Right ventricle myocardium inferior (tissue), 1 donor: ENCODE data around the gene DCAF16. TPM values are rescaled to one million over a fixed set of nuclear protein-coding genes. Genes with fewer than 3 reads are reported as not detected.
"Not testable (repeated sequence)": the region's sequence is repeated elsewhere in the genome, so short reads cannot be mapped to it uniquely, and the experiment has no call there.

Source experiments
- ATAC-seq: fragments of 200-7000 bp; cut with Tn5 transposase; one replicate; pipeline ENCODE4 v1.9.1; 2020; ENCODE audit warnings: mild to moderate bottlenecking, moderate library complexity
- DNase-seq: peaks from one replicate; pipeline ENCODE4 v3.0.0; 2021; ENCODE audit errors: missing footprints
- intact Hi-C: fragments of 100-400 bp; cut with DNase I; formaldehyde crosslinking; loops from one replicate; pipeline ENCODE4 v1.11.0; 2022
- long read RNA-seq: library from polyadenylated mRNA; unstranded; transcript quantifications from one replicate; pipeline ENCODE4 v2.0.0, GENCODE V29; 2021
- total RNA-seq: library from RNA; stranded (reverse); fragmentation: NEBNext Ultra II Directional; extraction: Animal tissue kit (Norgen Biotek cat#: 25700); gene quantifications from one replicate; pipeline ENCODE4 v1.2.1, GENCODE V29; 2021
- donor health status: DM: no; HTN: yes; CAD: no; lungs with severe emphysema.

The DCAF16 gene
- total RNA-seq, result 13.3 TPM
- long read RNA-seq, full-length matches to known transcripts, result 2 of 2 reads
- long read RNA-seq, partial matches to known transcripts, result 0 of 2 reads
- long read RNA-seq, other reads (novel, unspliced or antisense), result 0 of 2 reads

- DNase-seq (peak; percentile 99), ATAC-seq (peak; percentile 100)
- intact Hi-C loops, result loop anchor here (1.0 to 5.0 kb wide), 4 partner anchors 193 to 263 kb away; partner anchors contain the start of genes LAP3 and LCORL
These were observed at the start of gene DCAF16, which contains the start of gene NCAPG for GRCh38 chr4:17810260-17811077. Gene DCAF16 (minus strand): TSS chr4:17810757. CDS start chr4:17804141, 6,616 bp downstream. Gene NCAPG (plus strand): TSS chr4:17810979. CDS start chr4:17811078, 99 bp downstream.

DNA sequence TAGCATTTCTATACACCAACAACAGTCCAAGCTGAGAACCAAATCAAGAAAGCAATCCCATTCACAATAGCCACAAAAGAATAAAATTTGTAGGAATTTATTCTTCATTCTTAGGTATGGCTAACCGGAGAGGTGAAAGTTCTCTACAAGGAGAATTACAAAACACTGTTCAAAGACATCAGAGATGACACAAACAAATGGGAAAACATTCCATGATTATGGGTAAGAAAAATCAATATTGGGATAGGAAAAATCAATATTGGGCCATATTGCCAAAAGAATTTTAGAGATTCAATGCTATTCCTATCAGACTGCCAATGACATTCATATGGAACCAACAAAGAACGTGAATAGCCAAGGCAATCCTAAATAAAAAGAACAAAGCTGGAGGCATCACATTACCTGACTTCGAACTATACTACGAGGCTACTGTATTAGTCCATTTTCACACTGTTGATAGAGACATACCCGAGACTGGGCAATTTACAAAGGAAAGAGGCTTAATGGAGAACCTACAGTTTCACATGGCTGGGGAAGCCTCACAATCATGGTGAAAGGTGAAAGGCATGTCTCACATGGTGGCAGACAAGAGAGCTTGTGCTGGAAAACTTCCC lies 49.3 kb upstream of the DCAF16 start:
- no peak for ATAC-seq
- intact Hi-C loops, result no loop called here
- DNase-seq, result no peak

DNA sequence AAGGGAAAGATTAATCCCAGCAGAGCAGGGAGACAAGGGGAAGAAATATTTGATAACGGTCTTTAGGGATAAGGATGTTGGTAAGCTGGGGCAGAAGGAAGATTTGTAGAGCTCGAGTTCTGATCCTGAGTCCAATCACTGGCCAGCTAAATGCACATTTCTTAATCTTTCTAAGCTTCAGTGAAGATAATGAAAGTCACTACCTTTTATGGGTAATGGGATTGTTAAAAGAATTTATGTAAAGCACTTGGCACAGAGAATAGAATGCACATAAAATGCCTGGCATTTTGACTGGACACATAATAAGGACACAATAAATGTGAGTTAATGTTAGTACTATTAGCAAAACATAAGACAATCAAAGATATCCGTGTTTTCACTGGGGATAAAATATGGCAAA lies 43.5 kb upstream of the DCAF16 start:
- ATAC-seq, result no peak
- DNase-seq, result no peak
- intact Hi-C loops, result no loop called here

DNA sequence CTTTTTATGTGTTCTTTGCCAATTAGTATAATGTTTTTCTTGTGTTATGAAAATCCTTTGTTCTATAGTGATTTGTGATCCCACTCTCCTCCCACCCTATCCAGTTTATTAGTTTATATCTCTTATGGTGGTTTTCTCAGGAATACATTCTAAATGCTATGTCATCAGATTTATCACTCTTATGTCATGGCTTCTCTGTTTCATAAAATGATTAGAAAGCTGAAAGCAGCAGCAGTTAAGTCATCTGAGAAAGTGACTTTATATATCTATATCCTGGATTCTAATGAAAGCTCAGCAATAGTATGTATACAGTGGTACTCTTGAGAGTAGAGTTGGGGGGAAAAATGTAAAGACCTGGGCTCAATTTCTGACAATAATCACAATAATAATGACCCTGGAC lies 41.4 kb upstream of the DCAF16 start:
- intact Hi-C loops, result no loop called here
- ATAC-seq (no peak), DNase-seq (no peak)

GRCh38 chr4:17850295-17850694 lies 39.7 kb upstream of the DCAF16 start:
- intact Hi-C loops, ATAC-seq, DNase-seq: not testable (repeated sequence)

DNA sequence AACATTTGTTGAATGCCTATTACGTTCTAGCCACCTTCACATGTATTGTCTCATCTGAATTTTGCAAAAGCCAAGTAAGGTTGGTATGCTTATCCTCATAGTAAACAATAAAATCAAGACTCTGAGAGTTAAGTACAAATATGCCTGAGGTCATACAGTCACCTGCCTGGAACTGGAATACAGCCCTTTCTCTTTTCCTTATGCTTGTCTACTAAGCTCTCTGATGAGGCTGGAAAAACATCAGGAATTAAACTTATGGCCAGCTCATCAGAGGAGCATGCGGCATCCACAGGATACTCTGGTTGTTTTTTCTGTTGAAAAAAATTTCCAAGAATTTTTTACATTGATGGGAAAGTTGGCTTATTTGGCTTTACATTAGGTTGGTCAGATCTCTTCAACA lies 35.7 kb upstream of the DCAF16 start:
- no peak for ATAC-seq
- DNase-seq, result no peak
- intact Hi-C loops, result no loop called here

GRCh38 chr4:17823871-17824669 lies 13.5 kb upstream of the DCAF16 start:
- intact Hi-C loops, result no loop called here
- no peak for ATAC-seq
- DNase-seq, result no peak

- ATAC-seq (no peak), DNase-seq (no peak)
- intact Hi-C loops, result loop anchor here (5.0 kb wide), 1 partner anchor 775 kb away; no protein-coding TSS in a partner anchor
These were observed 6.5 kb upstream of the DCAF16 start for GRCh38 chr4:17817027-17817426.

- DNase-seq (no peak), ATAC-seq (no peak)
- intact Hi-C loops, result loop anchor here (5.0 kb wide), 1 partner anchor 776 kb away; no protein-coding TSS in a partner anchor
These were observed 5.6 kb upstream of the DCAF16 start for GRCh38 chr4:17816142-17816541.

DNA sequence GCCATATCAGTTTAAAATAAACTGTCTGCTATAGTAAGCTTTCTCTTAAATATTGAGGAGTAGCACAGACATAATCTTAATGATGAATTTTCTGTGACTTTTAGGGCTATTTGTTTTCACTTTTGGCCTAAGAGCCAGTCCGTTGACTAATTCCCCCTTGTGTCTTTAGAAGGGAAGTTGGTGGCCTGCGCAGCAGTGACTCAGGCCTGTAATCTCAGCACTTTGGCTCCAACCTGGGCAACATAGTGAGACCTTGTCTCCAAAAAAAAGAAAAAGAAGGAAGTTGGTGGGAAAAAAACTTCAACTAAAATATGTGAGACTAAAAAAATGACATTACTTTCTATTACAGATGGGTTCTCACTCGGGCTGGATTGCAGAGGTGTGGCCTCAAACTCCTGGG lies 3.6 kb upstream of the DCAF16 start:
- ATAC-seq, result no peak
- intact Hi-C loops, result loop anchor here (5.0 kb wide), 2 partner anchors 197 to 267 kb away; no protein-coding TSS in a partner anchor
- no peak for DNase-seq

DNA sequence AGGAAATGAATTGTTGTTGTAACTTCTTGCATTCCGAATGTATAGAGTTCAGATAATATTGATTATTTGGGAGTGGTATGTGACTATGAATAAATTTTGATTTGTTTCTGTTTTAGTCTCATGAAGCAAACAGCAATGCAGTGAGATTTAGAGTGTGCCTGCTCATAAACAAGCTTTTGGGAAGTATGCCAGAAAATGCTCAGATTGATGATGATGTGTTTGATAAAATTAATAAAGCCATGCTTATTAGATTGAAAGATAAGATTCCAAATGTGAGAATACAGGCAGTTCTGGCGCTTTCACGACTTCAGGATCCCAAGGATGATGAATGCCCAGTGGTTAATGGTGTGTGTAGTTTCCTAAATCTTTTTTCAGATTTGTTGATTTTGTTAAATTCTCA lies 2.2 kb upstream of the DCAF16 start:
- no peak for DNase-seq
- ATAC-seq, result no peak
- intact Hi-C loops, result loop anchor here (5.0 kb wide), 2 partner anchors 196 to 266 kb away; no protein-coding TSS in a partner anchor

GRCh38 chr4:17812125-17812524 lies 1.6 kb upstream of the DCAF16 start:
- intact Hi-C loops, result loop anchor here (5.0 kb wide), 2 partner anchors 195 to 265 kb away; no protein-coding TSS in a partner anchor
- no peak for DNase-seq
- no peak for ATAC-seq

DNA sequence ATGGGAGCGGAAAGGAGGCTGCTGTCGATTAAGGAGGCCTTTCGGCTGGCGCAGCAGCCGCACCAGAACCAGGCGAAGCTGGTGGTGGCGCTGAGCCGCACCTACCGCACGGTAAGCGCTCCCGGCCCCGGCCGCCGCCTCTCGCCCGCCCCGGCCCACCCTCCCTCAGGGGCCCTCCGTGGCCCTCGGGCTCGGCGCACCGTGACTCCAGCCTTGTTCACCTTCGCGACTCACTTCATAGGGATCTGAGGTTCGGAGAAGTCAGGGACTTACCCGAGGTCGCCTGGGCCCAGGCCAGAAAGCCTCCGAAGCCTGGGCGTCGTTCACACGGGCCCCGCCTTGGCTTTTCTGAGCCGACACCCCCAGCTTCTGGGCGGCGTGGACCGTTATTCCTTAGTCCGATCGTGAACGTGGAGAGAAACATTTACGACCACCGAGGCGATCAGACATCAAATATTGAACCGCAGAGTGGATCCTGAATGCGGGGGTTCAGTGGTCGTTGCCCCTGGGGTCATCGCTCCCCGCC lies 584 bp upstream of the DCAF16 start:
- ATAC-seq (no peak), DNase-seq (no peak)
- intact Hi-C loops, result loop anchor here (5.0 kb wide), 2 partner anchors 194 to 264 kb away; no protein-coding TSS in a partner anchor

DNA sequence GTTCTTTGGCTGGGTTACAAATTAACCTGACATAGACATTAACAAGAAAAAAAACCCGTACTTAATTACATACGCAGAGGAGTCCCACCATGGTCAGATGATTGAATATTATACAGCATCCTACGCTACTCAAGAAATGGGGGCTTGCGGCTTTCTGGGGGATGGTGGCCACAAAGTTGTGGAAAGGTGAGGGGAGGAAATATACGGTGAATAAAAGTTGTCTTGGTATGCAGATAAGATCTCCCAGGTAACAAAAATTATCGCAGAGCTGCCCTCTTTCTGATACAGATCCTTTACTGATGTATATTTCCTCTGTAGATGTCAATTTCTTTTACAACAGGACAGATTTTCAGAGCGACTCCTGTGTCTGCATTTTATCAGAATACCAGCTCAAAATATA lies 890 bp downstream of the DCAF16 start:
- DNase-seq, result no peak
- intact Hi-C loops, result loop anchor here (1.0 to 5.0 kb wide), 4 partner anchors 192 to 262 kb away; partner anchors contain the start of genes LAP3 and LCORL
- no peak for ATAC-seq

DNA sequence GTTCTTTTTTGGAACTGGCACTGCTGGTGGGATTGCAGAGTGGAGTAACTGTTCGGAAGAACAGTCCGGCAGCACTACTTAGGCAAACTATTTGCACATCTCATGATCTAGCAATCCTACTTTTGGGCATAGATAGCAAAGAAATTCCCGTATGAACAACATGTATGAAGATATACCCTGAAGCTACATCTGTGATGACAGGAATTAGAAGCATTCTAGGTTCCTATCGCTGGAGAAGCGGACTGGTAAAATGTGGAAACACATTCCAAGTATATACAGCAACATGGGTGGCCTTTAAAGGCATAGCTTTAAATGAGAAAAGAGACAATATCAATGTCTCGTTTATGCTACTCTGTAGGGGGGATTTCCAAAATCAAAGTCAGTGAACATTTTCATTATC lies 3.1 kb downstream of the DCAF16 start:
- no peak for DNase-seq
- intact Hi-C loops, result no loop called here
- ATAC-seq, result no peak

DNA sequence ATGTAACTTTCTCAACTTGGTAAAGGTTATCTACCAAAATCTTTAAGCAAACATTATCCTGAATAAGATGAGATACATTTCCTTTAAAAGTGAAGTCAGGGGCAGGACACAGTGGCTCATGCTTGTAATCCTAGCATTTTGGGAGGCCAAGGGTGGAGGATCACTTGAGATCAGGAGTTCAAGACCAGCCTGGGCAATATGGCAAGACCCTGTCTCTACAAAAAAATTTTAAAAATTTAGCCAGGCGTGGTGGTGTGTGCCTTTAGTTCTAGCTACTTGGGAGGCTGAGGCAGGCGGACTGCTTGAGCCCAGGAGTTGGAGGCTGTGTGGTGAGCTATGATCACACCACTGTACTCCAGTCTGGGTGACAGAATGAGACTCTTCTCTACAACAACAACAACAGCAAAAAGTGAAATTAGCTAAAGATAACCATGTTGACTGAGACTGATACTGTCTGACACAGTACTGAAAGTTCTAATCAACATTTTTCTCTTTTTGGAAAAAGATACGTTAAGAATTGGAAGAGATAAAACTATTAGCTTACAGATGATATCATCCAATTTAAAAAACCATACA lies 4.9 kb downstream of the DCAF16 start:
- intact Hi-C loops, result no loop called here
- no peak for ATAC-seq
- no peak for DNase-seq

DNA sequence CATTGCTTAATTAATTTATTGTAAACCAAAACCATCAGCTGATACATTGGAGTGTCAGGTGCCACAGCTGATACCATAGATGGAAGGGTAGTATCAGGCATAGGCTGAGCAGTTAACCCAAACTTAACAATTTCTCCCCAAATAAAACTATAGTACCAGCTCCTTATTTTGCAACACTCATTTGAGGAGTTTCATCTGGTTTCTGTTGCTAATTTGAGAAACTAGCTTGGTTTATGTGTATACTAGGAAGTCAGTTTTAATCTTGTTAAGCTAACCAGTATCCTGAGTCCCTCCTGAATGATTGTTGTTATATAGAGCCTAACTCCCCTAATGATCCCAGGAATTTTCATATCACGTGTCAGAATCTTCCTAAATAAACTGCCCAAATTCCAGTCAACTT lies 12.7 kb downstream of the DCAF16 start:
- DNase-seq, result no peak
- intact Hi-C loops, result no loop called here
- ATAC-seq, result no peak

GRCh38 chr4:17794730-17795129 lies 15.8 kb downstream of the DCAF16 start:
- DNase-seq (no peak), ATAC-seq (no peak)
- intact Hi-C loops, result no loop called here
